GM23338 (cell line): ENCODE data around the gene CYTH3.

ENCODE experiments used
- EZH2 ChIP-seq: fragments of 200-600 bp; sonication (generic); IDR thresholded peaks from one replicate; pipeline ENCODE4 v1.8.0; 2017; ENCODE audit warnings: antibody characterized with exemption, mild to moderate bottlenecking, low read depth; ENCODE audit not compliant: unreplicated experiment
- EZH2phosphoT487 ChIP-seq: fragments of 200-600 bp; sonication (generic); IDR thresholded peaks from one replicate; pipeline ENCODE4 v1.8.1; 2018; ENCODE audit warnings: antibody characterized with exemption; ENCODE audit not compliant: unreplicated experiment
- JUNB ChIP-seq: IDR thresholded peaks from one replicate; pipeline ENCODE4 v1.6.1; 2016; ENCODE audit warnings: antibody characterized with exemption; ENCODE audit not compliant: unreplicated experiment
- POLR2AphosphoS5 ChIP-seq: IDR thresholded peaks from 2 replicates; pipeline ENCODE4 v1.6.1; 2016; ENCODE audit warnings: antibody characterized with exemption, low read depth
- STAT1 ChIP-seq: IDR thresholded peaks from one replicate; pipeline ENCODE4 v1.6.1; 2016; ENCODE audit warnings: antibody characterized with exemption; ENCODE audit not compliant: unreplicated experiment
- ZNF114 ChIP-seq: fragments of 250-450 bp; sonication (Bioruptor Pico); IDR thresholded peaks from 2 replicates; pipeline ENCODE4 v1.5.0; 2020; ENCODE audit warnings: mild to moderate bottlenecking, moderate library complexity
- TF ChIP-seq, protein P1 (sequence below), 2 experiments: fragments of 200-600 bp in 1 of 2; sonication (generic) in 1 of 2; conservative IDR thresholded peaks; 2 replicates each; pipeline versions ENCODE4 v1.5.1 to v1.6.1; 2016 to 2017; ENCODE audit warnings: antibody characterized with exemption in 2 of 2, low read depth in 2 of 2, mild to moderate bottlenecking in 2 of 2, moderate library complexity in 1 of 2
- TF ChIP-seq, protein P2 (sequence below): IDR thresholded peaks from one replicate; pipeline ENCODE4 v1.6.1; 2018; ENCODE audit warnings: antibody characterized with exemption; ENCODE audit not compliant: unreplicated experiment
- TF ChIP-seq, protein P3 (sequence below): fragments of 250-450 bp; sonication (Bioruptor Pico); IDR thresholded peaks from 2 replicates; pipeline ENCODE4 v1.5.0; 2020; ENCODE audit warnings: mild to moderate bottlenecking, moderate library complexity

DNA sequence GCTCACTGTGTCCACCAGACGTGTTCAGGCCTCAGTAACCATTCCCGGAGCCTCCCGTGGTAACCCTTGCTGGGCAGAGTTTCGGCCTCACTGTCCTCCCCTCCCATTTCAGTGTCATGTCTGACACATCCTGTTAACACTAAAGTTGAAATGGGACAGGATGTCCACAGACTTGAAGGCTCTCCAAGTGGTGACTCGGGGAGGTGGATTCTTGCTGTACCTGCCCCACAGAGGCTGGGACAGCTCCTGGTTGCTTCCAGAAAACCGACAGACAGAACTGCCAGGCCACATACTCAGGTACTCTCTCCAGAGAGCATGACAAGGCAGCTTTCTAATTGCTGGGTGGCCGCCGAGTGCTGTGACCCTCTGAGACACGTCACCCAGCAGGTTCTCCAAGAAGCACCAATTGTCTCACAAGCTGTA is 17.9 kb upstream of the CYTH3 start:
- TF ChIP-seq, protein P1, sequence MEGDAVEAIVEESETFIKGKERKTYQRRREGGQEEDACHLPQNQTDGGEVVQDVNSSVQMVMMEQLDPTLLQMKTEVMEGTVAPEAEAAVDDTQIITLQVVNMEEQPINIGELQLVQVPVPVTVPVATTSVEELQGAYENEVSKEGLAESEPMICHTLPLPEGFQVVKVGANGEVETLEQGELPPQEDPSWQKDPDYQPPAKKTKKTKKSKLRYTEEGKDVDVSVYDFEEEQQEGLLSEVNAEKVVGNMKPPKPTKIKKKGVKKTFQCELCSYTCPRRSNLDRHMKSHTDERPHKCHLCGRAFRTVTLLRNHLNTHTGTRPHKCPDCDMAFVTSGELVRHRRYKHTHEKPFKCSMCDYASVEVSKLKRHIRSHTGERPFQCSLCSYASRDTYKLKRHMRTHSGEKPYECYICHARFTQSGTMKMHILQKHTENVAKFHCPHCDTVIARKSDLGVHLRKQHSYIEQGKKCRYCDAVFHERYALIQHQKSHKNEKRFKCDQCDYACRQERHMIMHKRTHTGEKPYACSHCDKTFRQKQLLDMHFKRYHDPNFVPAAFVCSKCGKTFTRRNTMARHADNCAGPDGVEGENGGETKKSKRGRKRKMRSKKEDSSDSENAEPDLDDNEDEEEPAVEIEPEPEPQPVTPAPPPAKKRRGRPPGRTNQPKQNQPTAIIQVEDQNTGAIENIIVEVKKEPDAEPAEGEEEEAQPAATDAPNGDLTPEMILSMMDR (conservative IDR thresholded peaks at IDR 0.05; ENCODE audit: low read depth in 2 of 2), result no peak
- TF ChIP-seq, protein P2, sequence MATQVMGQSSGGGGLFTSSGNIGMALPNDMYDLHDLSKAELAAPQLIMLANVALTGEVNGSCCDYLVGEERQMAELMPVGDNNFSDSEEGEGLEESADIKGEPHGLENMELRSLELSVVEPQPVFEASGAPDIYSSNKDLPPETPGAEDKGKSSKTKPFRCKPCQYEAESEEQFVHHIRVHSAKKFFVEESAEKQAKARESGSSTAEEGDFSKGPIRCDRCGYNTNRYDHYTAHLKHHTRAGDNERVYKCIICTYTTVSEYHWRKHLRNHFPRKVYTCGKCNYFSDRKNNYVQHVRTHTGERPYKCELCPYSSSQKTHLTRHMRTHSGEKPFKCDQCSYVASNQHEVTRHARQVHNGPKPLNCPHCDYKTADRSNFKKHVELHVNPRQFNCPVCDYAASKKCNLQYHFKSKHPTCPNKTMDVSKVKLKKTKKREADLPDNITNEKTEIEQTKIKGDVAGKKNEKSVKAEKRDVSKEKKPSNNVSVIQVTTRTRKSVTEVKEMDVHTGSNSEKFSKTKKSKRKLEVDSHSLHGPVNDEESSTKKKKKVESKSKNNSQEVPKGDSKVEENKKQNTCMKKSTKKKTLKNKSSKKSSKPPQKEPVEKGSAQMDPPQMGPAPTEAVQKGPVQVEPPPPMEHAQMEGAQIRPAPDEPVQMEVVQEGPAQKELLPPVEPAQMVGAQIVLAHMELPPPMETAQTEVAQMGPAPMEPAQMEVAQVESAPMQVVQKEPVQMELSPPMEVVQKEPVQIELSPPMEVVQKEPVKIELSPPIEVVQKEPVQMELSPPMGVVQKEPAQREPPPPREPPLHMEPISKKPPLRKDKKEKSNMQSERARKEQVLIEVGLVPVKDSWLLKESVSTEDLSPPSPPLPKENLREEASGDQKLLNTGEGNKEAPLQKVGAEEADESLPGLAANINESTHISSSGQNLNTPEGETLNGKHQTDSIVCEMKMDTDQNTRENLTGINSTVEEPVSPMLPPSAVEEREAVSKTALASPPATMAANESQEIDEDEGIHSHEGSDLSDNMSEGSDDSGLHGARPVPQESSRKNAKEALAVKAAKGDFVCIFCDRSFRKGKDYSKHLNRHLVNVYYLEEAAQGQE, result no peak
- no peak for TF ChIP-seq EZH2phosphoT487
- TF ChIP-seq JUNB, result no peak
- TF ChIP-seq POLR2AphosphoS5, result no peak
- TF ChIP-seq EZH2, result no peak
- TF ChIP-seq STAT1, result no peak
- no peak for TF ChIP-seq ZNF114 (CRISPR knock-in tag)
- TF ChIP-seq, protein P3, sequence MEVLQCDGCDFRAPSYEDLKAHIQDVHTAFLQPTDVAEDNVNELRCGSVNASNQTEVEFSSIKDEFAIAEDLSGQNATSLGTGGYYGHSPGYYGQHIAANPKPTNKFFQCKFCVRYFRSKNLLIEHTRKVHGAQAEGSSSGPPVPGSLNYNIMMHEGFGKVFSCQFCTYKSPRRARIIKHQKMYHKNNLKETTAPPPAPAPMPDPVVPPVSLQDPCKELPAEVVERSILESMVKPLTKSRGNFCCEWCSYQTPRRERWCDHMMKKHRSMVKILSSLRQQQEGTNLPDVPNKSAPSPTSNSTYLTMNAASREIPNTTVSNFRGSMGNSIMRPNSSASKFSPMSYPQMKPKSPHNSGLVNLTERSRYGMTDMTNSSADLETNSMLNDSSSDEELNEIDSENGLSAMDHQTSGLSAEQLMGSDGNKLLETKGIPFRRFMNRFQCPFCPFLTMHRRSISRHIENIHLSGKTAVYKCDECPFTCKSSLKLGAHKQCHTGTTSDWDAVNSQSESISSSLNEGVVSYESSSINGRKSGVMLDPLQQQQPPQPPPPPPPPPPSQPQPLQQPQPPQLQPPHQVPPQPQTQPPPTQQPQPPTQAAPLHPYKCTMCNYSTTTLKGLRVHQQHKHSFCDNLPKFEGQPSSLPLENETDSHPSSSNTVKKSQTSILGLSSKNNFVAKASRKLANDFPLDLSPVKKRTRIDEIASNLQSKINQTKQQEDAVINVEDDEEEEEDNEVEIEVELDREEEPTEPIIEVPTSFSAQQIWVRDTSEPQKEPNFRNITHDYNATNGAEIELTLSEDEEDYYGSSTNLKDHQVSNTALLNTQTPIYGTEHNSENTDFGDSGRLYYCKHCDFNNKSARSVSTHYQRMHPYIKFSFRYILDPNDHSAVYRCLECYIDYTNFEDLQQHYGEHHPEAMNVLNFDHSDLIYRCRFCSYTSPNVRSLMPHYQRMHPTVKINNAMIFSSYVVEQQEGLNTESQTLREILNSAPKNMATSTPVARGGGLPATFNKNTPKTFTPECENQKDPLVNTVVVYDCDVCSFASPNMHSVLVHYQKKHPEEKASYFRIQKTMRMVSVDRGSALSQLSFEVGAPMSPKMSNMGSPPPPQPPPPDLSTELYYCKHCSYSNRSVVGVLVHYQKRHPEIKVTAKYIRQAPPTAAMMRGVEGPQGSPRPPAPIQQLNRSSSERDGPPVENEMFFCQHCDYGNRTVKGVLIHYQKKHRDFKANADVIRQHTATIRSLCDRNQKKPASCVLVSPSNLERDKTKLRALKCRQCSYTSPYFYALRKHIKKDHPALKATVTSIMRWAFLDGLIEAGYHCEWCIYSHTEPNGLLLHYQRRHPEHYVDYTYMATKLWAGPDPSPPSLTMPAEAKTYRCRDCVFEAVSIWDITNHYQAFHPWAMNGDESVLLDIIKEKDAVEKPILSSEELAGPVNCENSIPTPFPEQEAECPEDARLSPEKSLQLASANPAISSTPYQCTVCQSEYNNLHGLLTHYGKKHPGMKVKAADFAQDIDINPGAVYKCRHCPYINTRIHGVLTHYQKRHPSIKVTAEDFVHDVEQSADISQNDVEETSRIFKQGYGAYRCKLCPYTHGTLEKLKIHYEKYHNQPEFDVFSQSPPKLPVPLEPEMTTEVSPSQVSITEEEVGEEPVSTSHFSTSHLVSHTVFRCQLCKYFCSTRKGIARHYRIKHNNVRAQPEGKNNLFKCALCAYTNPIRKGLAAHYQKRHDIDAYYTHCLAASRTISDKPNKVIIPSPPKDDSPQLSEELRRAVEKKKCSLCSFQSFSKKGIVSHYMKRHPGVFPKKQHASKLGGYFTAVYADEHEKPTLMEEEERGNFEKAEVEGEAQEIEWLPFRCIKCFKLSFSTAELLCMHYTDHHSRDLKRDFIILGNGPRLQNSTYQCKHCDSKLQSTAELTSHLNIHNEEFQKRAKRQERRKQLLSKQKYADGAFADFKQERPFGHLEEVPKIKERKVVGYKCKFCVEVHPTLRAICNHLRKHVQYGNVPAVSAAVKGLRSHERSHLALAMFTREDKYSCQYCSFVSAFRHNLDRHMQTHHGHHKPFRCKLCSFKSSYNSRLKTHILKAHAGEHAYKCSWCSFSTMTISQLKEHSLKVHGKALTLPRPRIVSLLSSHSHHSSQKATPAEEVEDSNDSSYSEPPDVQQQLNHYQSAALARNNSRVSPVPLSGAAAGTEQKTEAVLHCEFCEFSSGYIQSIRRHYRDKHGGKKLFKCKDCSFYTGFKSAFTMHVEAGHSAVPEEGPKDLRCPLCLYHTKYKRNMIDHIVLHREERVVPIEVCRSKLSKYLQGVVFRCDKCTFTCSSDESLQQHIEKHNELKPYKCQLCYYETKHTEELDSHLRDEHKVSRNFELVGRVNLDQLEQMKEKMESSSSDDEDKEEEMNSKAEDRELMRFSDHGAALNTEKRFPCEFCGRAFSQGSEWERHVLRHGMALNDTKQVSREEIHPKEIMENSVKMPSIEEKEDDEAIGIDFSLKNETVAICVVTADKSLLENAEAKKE (CRISPR knock-in tag), result no peak
